ENCODE measurements around the gene FXYD5. TPM values are rescaled to one million over a fixed set of nuclear protein-coding genes. Genes with fewer than 3 reads are reported as not detected.

The FXYD5 gene
- total RNA-seq, 1 experiment from 2014 or later, result 101 TPM

DNA sequence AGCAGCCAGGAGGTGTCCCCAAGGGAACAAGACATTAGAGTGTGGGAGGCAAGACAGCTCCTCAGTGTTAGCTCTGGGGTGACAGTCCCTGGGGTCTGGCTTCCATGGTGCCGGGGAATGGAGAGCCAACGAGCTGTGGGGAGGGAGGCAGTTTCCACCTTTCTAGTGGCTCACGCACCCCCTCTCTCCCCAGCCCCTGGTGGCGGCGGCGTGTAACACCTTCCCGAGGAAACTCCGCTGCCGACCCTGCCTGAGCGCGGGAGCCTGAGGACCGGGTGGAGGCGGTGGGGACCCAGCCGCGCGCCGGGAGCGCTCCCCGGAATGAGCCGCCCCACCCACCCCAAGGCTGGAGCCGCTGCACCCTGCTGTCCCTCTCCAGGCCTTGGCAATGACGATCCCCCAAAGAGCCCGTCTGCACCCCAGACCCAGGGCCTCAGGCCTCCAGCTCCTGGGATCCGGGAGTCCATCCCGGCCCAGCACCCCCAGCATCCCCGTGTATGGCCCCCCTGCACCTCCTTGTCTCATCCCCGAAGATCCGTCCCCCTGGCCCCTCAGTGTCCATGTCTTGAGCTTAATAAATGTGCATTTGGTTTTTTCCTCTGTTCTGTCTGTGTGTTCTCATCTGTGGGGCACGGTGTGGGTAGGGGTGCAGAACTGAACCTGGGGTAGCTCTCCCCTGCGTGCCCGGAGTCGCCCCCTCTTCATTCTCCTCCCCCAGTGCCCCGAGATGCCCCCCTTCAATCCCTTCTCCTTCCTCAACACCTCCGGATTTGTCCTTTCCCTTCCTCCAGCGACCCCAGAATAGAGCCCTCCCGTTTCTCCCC lies 622 bp upstream of the FXYD5 start:
- Histone ChIP-seq H3K4me3 (ENCODE audit: insufficient read depth, low read depth, low read length) (peak overlapping the region; percentile 85), H3K27me3 (ENCODE audit: control insufficient read depth, insufficient read depth, low read length) (no peaks in the 10 kb centered on the region; the same call in 1 of the 2 replicates), H3K36me3 (replicated peaks; ENCODE audit: control insufficient read depth, insufficient read depth, low read length) (peaks cover 13% of the 10 kb centered on the region)
- DNase-seq, result peak; percentile 90

GRCh38 chr19:35155441-35155840 lies 906 bp downstream of the FXYD5 start:
- H3K36me3 ChIP-seq (replicated peaks; ENCODE audit: control insufficient read depth, insufficient read depth, low read length), result peaks cover 17% of the 10 kb centered on the region
- H3K27me3 ChIP-seq (ENCODE audit: control insufficient read depth, insufficient read depth, low read length), result no peaks in the 10 kb centered on the region; the same call in 1 of the 2 replicates
- H3K4me3 ChIP-seq (ENCODE audit: insufficient read depth, low read depth, low read length), result peak overlapping the region; percentile 85
- DNase-seq, result no peak

DNA sequence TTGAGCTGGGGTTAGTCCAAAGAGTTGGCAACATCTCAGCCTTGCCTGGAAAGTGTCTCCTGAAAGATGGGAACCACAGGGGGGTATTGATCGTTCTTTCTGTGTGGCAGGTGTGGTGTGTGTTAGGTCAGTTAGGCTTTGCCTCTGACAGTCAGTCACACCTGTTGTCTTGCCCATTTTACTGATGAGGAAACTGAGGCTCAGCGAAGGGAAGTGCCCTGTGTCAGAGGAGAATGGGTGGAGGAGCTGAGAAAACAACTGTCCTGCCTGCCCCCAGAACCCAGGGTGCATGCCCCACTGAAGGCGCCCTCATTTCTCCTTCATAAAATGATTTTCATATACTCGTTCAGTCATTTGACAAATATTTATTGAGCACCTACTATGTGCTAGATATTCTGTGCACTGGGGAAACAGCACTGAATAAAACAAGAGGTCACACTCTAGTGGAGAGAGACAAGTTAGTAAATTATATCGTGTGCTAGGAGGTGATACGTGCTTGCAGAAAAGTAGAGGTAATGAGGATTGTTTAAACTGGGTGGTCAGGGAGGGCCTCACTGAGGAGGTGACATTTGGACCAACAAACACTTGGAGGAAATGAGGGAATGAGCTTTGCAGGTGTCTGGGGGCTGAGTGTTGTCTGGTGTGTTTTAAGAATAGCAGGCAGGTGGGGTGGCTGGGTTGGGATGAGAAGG lies 1.6 kb downstream of the FXYD5 start:
- DNase-seq, result no peak
- H3K36me3 ChIP-seq (replicated peaks; ENCODE audit: control insufficient read depth, insufficient read depth, low read length), result peaks cover 18% of the 10 kb centered on the region
- H3K27me3 ChIP-seq (ENCODE audit: control insufficient read depth, insufficient read depth, low read length), result no peaks in the 10 kb centered on the region; the same call in 1 of the 2 replicates
- H3K4me3 ChIP-seq (ENCODE audit: insufficient read depth, low read depth, low read length), result no peak overlapping the region

GRCh38 chr19:35156673-35157014 lies 2.1 kb downstream of the FXYD5 start:
- Histone ChIP-seq H3K4me3 (ENCODE audit: insufficient read depth, low read depth, low read length) (no peak overlapping the region), H3K36me3 (replicated peaks; ENCODE audit: control insufficient read depth, insufficient read depth, low read length) (peaks cover 23% of the 10 kb centered on the region), H3K27me3 (ENCODE audit: control insufficient read depth, insufficient read depth, low read length) (no peaks in the 10 kb centered on the region; the same call in 1 of the 2 replicates)
- DNase-seq, result no peak

DNA sequence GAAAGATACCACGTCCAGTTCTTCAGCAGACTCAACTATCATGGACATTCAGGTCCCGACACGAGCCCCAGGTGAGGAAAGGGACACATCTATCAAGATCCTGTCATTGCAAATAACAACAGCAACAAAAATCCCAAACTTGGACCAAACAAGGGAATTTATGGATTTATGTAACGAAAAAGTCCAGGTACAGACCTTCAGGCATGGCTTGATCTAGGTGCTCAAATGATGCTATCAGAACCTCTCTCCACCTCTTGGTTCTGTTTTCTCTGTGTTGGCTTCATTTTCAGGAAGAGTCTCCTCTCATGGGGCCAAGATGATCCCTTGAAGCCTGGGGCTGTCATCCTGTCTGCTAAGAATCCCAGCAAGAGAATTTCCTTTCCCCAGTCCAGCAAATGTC lies 2.9 kb downstream of the FXYD5 start:
- no peak for DNase-seq
- no peak overlapping the region for H3K4me3 ChIP-seq (ENCODE audit: insufficient read depth, low read depth, low read length)

DNA sequence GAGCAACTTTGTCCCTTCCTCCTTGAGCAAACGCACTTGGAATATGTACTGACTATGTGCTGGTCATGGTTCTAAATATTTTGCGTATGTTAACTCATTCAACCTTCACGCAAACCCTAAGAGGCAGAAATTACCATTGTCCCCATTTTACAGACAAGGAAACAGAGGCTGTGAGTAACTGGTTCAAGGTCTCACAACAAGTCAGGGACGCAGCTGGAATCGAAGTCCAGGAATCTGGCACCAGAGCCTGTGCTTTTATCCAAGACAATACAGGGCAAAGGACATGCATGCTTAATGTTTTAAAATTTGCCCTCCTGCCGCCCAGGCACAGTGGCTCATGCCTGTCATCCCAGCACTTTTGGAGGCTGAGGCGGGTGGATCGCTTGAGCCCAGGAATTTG lies 5.1 kb downstream of the FXYD5 start:
- H3K36me3 ChIP-seq (replicated peaks; ENCODE audit: control insufficient read depth, insufficient read depth, low read length), result peaks cover 38% of the 10 kb centered on the region

More for the DNA sequence above, 2.9 kb downstream of the FXYD5 start:
- no peaks in the 10 kb centered on the region; the same call in 1 of the 2 replicates for H3K27me3 ChIP-seq (ENCODE audit: control insufficient read depth, insufficient read depth, low read length)
- H3K36me3 ChIP-seq (replicated peaks; ENCODE audit: control insufficient read depth, insufficient read depth, low read length), result peaks cover 27% of the 10 kb centered on the region

GRCh38 chr19:35160629-35161433 lies 6.3 kb downstream of the FXYD5 start:
- DNase-seq, result no peak
- H3K27me3 ChIP-seq (ENCODE audit: control insufficient read depth, insufficient read depth, low read length), result no peaks in the 10 kb centered on the region
- peaks cover 43% of the 10 kb centered on the region for H3K36me3 ChIP-seq (replicated peaks; ENCODE audit: control insufficient read depth, insufficient read depth, low read length)
- H3K4me3 ChIP-seq (ENCODE audit: insufficient read depth, low read depth, low read length), result no peak overlapping the region

More for the DNA sequence above, 5.1 kb downstream of the FXYD5 start:
- no peak overlapping the region for H3K4me3 ChIP-seq (ENCODE audit: insufficient read depth, low read depth, low read length)
- DNase-seq, result no peak
- no peaks in the 10 kb centered on the region for H3K27me3 ChIP-seq (ENCODE audit: control insufficient read depth, insufficient read depth, low read length)

GRCh38 chr19:35161434-35161743 lies 6.9 kb downstream of the FXYD5 start:
- Histone ChIP-seq H3K36me3 (replicated peaks; ENCODE audit: control insufficient read depth, insufficient read depth, low read length) (peaks cover 46% of the 10 kb centered on the region), H3K27me3 (ENCODE audit: control insufficient read depth, insufficient read depth, low read length) (no peaks in the 10 kb centered on the region), H3K4me3 (ENCODE audit: insufficient read depth, low read depth, low read length) (no peak overlapping the region)
- no peak for DNase-seq

DNA sequence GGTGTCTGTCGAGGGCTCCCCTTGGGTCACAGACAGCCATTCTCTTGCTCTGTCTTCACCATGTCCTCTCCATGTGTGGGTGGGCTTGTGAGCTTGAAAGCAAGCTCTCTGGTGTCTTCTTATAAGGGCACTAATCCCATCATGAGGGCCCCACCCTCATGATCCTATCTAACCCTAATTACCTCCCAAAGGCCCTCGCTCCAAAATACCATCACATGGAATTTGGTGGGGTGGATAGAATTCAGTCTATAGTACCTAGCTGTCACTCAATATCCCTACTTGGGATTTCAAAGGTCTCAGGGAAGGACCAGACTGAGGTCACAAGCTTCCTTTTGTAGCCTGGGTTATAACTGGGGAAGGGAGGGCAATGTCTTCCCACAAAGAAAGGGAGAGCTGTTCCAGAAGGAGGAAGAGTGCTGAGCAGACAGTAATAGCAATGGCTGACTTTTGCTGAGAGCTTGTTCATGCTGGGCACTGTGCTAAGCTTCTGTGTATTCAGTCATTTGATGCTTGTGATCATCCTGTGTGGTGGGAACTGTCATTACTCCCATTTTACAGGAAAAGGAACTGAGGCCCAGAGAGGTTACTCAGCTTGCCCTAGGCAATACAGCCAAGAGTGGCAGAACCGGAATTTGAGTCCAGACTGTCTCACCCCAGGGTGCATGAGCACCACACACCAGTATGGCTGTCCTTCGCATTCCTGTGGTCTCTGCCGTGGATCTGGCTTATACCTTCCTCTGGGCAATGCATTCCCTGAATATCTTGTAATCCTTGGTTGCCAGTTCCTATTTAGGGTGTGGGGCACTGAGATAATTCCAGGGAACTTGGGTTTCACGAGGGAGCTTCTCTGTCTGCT lies 8.2 kb downstream of the FXYD5 start:
- no peak for DNase-seq

DNA sequence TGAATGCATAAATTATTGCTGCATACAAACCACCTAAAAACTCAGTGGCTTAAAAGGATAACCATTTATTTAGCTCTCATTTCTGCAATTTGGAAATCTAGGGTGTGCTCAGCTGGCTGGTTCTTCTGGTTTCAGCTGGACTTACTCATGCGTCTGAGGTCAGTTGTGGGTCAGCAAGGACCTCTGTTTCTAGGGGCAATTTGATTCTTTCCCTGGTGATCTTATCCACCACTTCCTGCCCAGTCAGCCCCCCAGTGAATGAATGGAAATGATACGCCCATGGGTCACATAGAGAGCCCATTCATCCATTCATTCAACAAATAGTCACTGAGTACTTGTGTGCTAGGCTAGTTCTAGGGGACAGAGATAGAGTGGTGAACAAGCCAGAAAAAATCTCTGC lies 9.9 kb downstream of the FXYD5 start:
- peaks cover 38% of the 10 kb centered on the region for H3K36me3 ChIP-seq (replicated peaks; ENCODE audit: control insufficient read depth, insufficient read depth, low read length)
- no peak overlapping the region for H3K4me3 ChIP-seq (ENCODE audit: insufficient read depth, low read depth, low read length)
- H3K27me3 ChIP-seq (ENCODE audit: control insufficient read depth, insufficient read depth, low read length), result no peaks in the 10 kb centered on the region
- no peak for DNase-seq

More for the DNA sequence above, 8.2 kb downstream of the FXYD5 start:
- Histone ChIP-seq H3K27me3 (ENCODE audit: control insufficient read depth, insufficient read depth, low read length) (no peaks in the 10 kb centered on the region), H3K4me3 (ENCODE audit: insufficient read depth, low read depth, low read length) (no peak overlapping the region), H3K36me3 (replicated peaks; ENCODE audit: control insufficient read depth, insufficient read depth, low read length) (peaks cover 49% of the 10 kb centered on the region)

GRCh38 chr19:35165200-35166058 lies 10.9 kb downstream of the FXYD5 start:
- Histone ChIP-seq H3K36me3 (replicated peaks; ENCODE audit: control insufficient read depth, insufficient read depth, low read length) (peaks cover 37% of the 10 kb centered on the region), H3K4me3 (ENCODE audit: insufficient read depth, low read depth, low read length) (no peak overlapping the region), H3K27me3 (ENCODE audit: control insufficient read depth, insufficient read depth, low read length) (no peaks in the 10 kb centered on the region)
- no peak for DNase-seq

DNA sequence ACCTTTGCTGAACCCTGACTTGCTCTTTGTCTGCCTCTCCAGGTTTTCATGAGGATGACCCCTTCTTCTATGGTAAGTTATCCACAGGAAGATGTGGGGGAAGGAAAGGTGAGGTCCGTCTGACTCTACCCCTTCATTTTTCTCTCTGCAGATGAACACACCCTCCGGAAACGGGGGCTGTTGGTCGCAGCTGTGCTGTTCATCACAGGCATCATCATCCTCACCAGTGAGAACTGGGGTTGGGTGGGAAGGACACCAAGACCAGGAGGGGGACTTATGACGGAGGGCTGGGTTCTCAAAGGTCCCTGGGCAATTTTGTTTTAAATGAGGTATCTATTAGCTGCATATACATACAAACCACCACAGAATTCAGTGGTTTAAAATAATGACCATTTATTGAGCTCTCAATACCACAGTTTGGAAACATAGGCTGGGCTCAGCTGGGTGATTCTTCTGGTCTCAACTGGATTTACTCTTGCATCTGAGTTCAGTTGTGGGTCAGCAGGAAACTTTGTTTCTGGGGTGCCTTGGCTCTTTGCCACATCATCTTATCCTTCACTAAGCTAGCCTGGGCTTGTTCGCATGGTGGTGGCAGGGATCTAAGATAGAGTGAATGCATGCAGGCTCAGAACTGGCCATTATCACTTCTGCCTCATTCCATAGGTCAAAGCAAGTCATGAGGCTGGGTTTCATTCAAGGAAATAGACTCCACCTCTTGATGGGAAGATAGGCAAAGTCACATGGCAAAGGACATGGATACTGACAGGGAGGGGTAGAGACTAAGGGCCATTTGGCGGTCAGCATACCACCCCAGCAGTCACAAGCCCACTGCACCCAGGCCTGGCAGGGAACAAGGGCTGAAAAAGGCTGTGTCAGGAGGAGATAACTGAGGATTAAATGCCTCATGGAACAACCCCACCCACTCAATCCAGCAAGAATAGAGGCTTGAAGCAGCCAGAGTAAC lies 11.8 kb downstream of the FXYD5 start:
- Histone ChIP-seq H3K36me3 (replicated peaks; ENCODE audit: control insufficient read depth, insufficient read depth, low read length) (peaks cover 33% of the 10 kb centered on the region), H3K4me3 (ENCODE audit: insufficient read depth, low read depth, low read length) (no peak overlapping the region), H3K27me3 (ENCODE audit: control insufficient read depth, insufficient read depth, low read length) (no peaks in the 10 kb centered on the region)
- no peak for DNase-seq

All from H7 (cell line).